Glutamatergic neuron (in vitro differentiated cells): Measurements from ENCODE around the gene DTNB. TPM values are rescaled to one million over a fixed set of nuclear protein-coding genes. Genes with fewer than 3 reads are reported as not detected.

Experiments
- DNase-seq: peaks from one replicate; pipeline ENCODE4 v3.0.0; 2022
- H3K27ac Mint-ChIP-seq: one replicate; pipeline ENCODE4 v1.8.0; 2020; ENCODE audit warnings: mild to moderate bottlenecking, mixed read lengths, inconsistent platforms; ENCODE audit not compliant: unreplicated experiment
- H3K27me3 Mint-ChIP-seq: one replicate; pipeline ENCODE4 v1.8.0; 2020; ENCODE audit warnings: mild to moderate bottlenecking, moderate library complexity, mixed read lengths, inconsistent platforms; ENCODE audit not compliant: unreplicated experiment
- H3K36me3 Mint-ChIP-seq: one replicate; pipeline ENCODE4 v1.8.0; 2020; ENCODE audit warnings: mild to moderate bottlenecking, mixed read lengths, inconsistent platforms; ENCODE audit not compliant: unreplicated experiment
- H3K4me1 Mint-ChIP-seq: one replicate; pipeline ENCODE4 v1.8.0; 2020; ENCODE audit warnings: mild to moderate bottlenecking, low read depth, mixed read lengths, inconsistent platforms; ENCODE audit not compliant: unreplicated experiment
- H3K4me3 Mint-ChIP-seq: one replicate; pipeline ENCODE4 v1.8.0; 2020; ENCODE audit warnings: mild to moderate bottlenecking, mixed read lengths, inconsistent platforms; ENCODE audit not compliant: unreplicated experiment
- H3K9me3 Mint-ChIP-seq: one replicate; pipeline ENCODE4 v1.8.0; 2020; ENCODE audit warnings: mild to moderate bottlenecking, moderate library complexity, mixed read lengths, inconsistent platforms; ENCODE audit not compliant: unreplicated experiment
- CTCF ChIP-seq: fragments of 200-600 bp; sonication (generic); IDR thresholded peaks from one replicate; pipeline ENCODE4 v1.5.0; 2021; ENCODE audit not compliant: partially characterized antibody, unreplicated experiment
- total RNA-seq: library from RNA; stranded (reverse); fragmentation: NEBNext Ultra II Directional; extraction: Animal tissue kit (Norgen Biotek cat#: 25700); gene quantifications from one replicate; pipeline ENCODE4 v1.2.1, GENCODE V29; 2021; ENCODE audit not compliant: unreplicated experiment

The DTNB gene
- total RNA-seq, 1 donor from 2014 or later: 41.7 TPM

GRCh38 chr2:25342372-25343186 is 330.8 kb downstream of the DTNB start:
- peak; percentile 96 for TF ChIP-seq CTCF
- DNase-seq: peak; percentile 91
- no peaks in the 10 kb centered on the region for H3K36me3 Mint-ChIP-seq
- peaks cover 7% of the 10 kb centered on the region for H3K27me3 Mint-ChIP-seq
- no peak overlapping the region for H3K27ac Mint-ChIP-seq
- H3K9me3 Mint-ChIP-seq: peaks cover 4% of the 10 kb centered on the region
- peaks cover 3% of the 10 kb centered on the region for H3K4me1 Mint-ChIP-seq
- H3K4me3 Mint-ChIP-seq: peak overlapping the region; percentile 46

GRCh38 chr2:25341753-25342371 is 331.5 kb downstream of the DTNB start, which contains the start of gene DNMT3A:
Gene DNMT3A, minus strand, starts transcription at chr2:25341925. Its CDS starts 27,941 bp downstream, at chr2:25313984.
- TF ChIP-seq CTCF: no peak
- Mint-ChIP-seq H3K27me3 (peaks cover 5% of the 10 kb centered on the region), H3K36me3 (no peaks in the 10 kb centered on the region), H3K4me1 (peaks cover 7% of the 10 kb centered on the region), H3K27ac (no peak within 1 kb of the TSS), H3K9me3 (peaks cover 4% of the 10 kb centered on the region), H3K4me3 (peak within 1 kb of the TSS; percentile 46)
- DNase-seq: peak; percentile 84

- no peaks in the 10 kb centered on the region for H3K36me3 Mint-ChIP-seq
- peaks cover 5% of the 10 kb centered on the region for H3K27me3 Mint-ChIP-seq
- H3K27ac Mint-ChIP-seq: no peak overlapping the region
- H3K9me3 Mint-ChIP-seq: peaks cover 4% of the 10 kb centered on the region
- TF ChIP-seq CTCF: no peak
- peaks cover 8% of the 10 kb centered on the region for H3K4me1 Mint-ChIP-seq
- peak; percentile 52 for DNase-seq
- H3K4me3 Mint-ChIP-seq: no peak overlapping the region
These were observed 332.2 kb downstream of the DTNB start for GRCh38 chr2:25341011-25341727.

GRCh38 chr2:25340181-25340921 is 333.0 kb downstream of the DTNB start:
- no peak for TF ChIP-seq CTCF
- Mint-ChIP-seq H3K27me3 (peaks cover 5% of the 10 kb centered on the region), H3K27ac (no peak overlapping the region), H3K4me3 (no peak overlapping the region), H3K9me3 (peaks cover 4% of the 10 kb centered on the region), H3K36me3 (no peaks in the 10 kb centered on the region), H3K4me1 (peaks cover 12% of the 10 kb centered on the region)
- DNase-seq: no peak
